GM12878 (cell line): ENCODE data around the gene ZNF827. TPM values are rescaled to one million over a fixed set of nuclear protein-coding genes. Genes with fewer than 3 reads are reported as not detected.

Source experiments
- ATAC-seq: fragments of 200-7000 bp; cut with Tn5 transposase; 3 replicates; pipeline ENCODE4 v1.9.1; 2020; ENCODE audit warnings: mild to moderate bottlenecking, moderate library complexity
- BruUV-seq: library from RNA; stranded (reverse); fragments of 400-500 nt; replicated peaks from 2 replicates; lab custom pipeline; 2021; lab: Mats Ljungman, UMichigan
- CTCF ChIA-PET: fragments of 300-600 bp; sonication (Branson Sonifier 250); formaldehyde crosslinking; extraction: SDS; loops from one replicate; lab custom pipeline; 2021; ENCODE audit warnings: inconsistent platforms; lab: Yijun Ruan, JAX
- POLR2A ChIA-PET: fragments of 350-600 bp; formaldehyde crosslinking; extraction: SDS; loops from one replicate; lab custom pipeline; 2021; ENCODE audit warnings: inconsistent platforms; lab: Charles Lee
- RAD21 ChIA-PET: fragments of 300-600 bp; sonication (Branson Sonifier 250); formaldehyde crosslinking; loops from one replicate; lab custom pipeline; 2023; ENCODE audit warnings: antibody characterized with exemption; ENCODE audit not compliant: unreplicated experiment; lab: Charles Lee
- SMC1A ChIA-PET: fragments of 300-600 bp; sonication (Branson Sonifier 250); formaldehyde crosslinking; loops from one replicate; lab custom pipeline; 2023; ENCODE audit not compliant: unreplicated experiment, uncharacterized antibody; lab: Charles Lee
- DNase-seq: peaks from one replicate; pipeline ENCODE4 v3.0.0-alpha.2; 2011; ENCODE audit warnings: low read depth, low spot score
- FAIRE-seq: peaks from 3 replicates; lab custom pipeline; 2011; peaks lifted over from hg19 to GRCh38; lab: Jason Lieb, UNC
- H2AFZ ChIP-seq: 2 replicates; pipeline ENCODE4 v1.6.0; 2011; ENCODE audit warnings: low read depth, low read length, control low read depth; ENCODE audit not compliant: control insufficient read depth
- H3K27ac ChIP-seq: 2 replicates; pipeline ENCODE4 v1.5.1; 2011; ENCODE audit warnings: control low read depth; ENCODE audit not compliant: control insufficient read depth, insufficient read depth
- H3K27me3 ChIP-seq, 2 experiments: replicated peaks in 1 of 2; 2 replicates each; pipeline versions ENCODE4 v1.6.0 to v1.6.1; 2011; ENCODE audit warnings: low read length in 1 of 2; ENCODE audit not compliant: control insufficient read depth in 2 of 2, insufficient read depth in 2 of 2
- H3K36me3 ChIP-seq, 2 experiments: 2 replicates each; pipeline ENCODE4 v1.5.1; 2011; ENCODE audit warnings: low read length in 1 of 2; ENCODE audit not compliant: control insufficient read depth in 2 of 2, insufficient read depth in 2 of 2
- H3K4me1 ChIP-seq: 2 replicates; pipeline ENCODE4 v1.6.1; 2011; ENCODE audit warnings: mild to moderate bottlenecking, low read length, moderate library complexity, mixed read lengths; ENCODE audit not compliant: control insufficient read depth, insufficient read depth
- H3K4me2 ChIP-seq: 2 replicates; pipeline ENCODE4 v1.6.0; 2011; ENCODE audit warnings: control low read depth; ENCODE audit not compliant: control insufficient read depth, insufficient read depth
- H3K4me3 ChIP-seq: fragments of 200-600 bp; sonication (generic); 2 replicates; pipeline ENCODE4 v1.5.1; 2016
- H3K79me2 ChIP-seq: 2 replicates; pipeline ENCODE4 v1.6.0; 2011; ENCODE audit warnings: low read length; ENCODE audit not compliant: control insufficient read depth, insufficient read depth
- H3K9ac ChIP-seq: 2 replicates; pipeline ENCODE4 v1.8.0; 2011; ENCODE audit warnings: low read length, control low read depth, mixed read lengths; ENCODE audit not compliant: control insufficient read depth, insufficient read depth
- H3K9me3 ChIP-seq: replicated peaks from 3 replicates; pipeline ENCODE4 v1.5.1; 2011; ENCODE audit warnings: mild to moderate bottlenecking, low read length; ENCODE audit not compliant: control insufficient read depth, insufficient read depth
- H4K20me1 ChIP-seq: 2 replicates; pipeline ENCODE4 v1.6.0; 2011; ENCODE audit not compliant: control insufficient read depth, insufficient read depth
- ATF2 ChIP-seq: IDR thresholded peaks from 2 replicates; pipeline ENCODE4 v1.6.1; 2012; ENCODE audit warnings: low read length, inconsistent platforms
- BHLHE40 ChIP-seq, 2 experiments: fragments of 450-650 bp in 1 of 2; IDR thresholded peaks; 2 replicates each; pipeline ENCODE4 v1.6.1; 2011 to 2017; ENCODE audit warnings: low read depth in 2 of 2, borderline replicate concordance in 1 of 2, improper control_type of control experiment in 1 of 2, low read length in 1 of 2, mild to moderate bottlenecking in 1 of 2
- CHD2 ChIP-seq: IDR thresholded peaks from 2 replicates; pipeline ENCODE4 v1.6.1; 2011; ENCODE audit warnings: low read depth, low read length, improper control_type of control experiment, borderline replicate concordance
- EP300 ChIP-seq, 2 experiments: fragments of 150-350 bp in 1 of 2; IDR thresholded peaks; 2 replicates each; pipeline ENCODE4 v1.6.1; 2011 to 2012; ENCODE audit warnings: low read depth in 2 of 2, low read length in 2 of 2, borderline replicate concordance in 1 of 2, improper control_type of control experiment in 1 of 2, inconsistent platforms in 1 of 2; ENCODE audit not compliant: control insufficient read depth in 1 of 2
- GATAD2B ChIP-seq: fragments of 450-650 bp; conservative IDR thresholded peaks from 2 replicates; pipeline ENCODE4 v1.6.1; 2017; ENCODE audit warnings: low read depth, mild to moderate bottlenecking, moderate library complexity
- IKZF2 ChIP-seq, 2 experiments: fragments of 450-650 bp; IDR thresholded peaks; 2 replicates each; pipeline ENCODE4 v1.6.1; 2017; ENCODE audit warnings: mild to moderate bottlenecking in 2 of 2, moderate library complexity in 2 of 2
- POU2F2 ChIP-seq: IDR thresholded peaks from 3 replicates; pipeline ENCODE4 v1.6.1; 2011; ENCODE audit warnings: low read depth, mild to moderate bottlenecking, low read length, borderline replicate concordance
- RAD51 ChIP-seq: fragments of 450-650 bp; IDR thresholded peaks from 2 replicates; pipeline ENCODE4 v1.6.1; 2016; ENCODE audit warnings: moderate library complexity, mild to moderate bottlenecking, inconsistent platforms
- RCOR1 ChIP-seq: conservative IDR thresholded peaks from 2 replicates; pipeline ENCODE4 v1.6.1; 2012; ENCODE audit warnings: low read depth, low read length, improper control_type of control experiment
- SPI1 ChIP-seq: IDR thresholded peaks from 2 replicates; pipeline ENCODE4 v1.6.1; 2011; ENCODE audit warnings: low read depth, mild to moderate bottlenecking, low read length, moderate library complexity, borderline replicate concordance; ENCODE audit not compliant: insufficient read depth
- SRF ChIP-seq, 2 experiments: IDR thresholded peaks; 2 replicates each; pipeline ENCODE4 v1.6.1; 2011; ENCODE audit warnings: low read depth in 2 of 2, low read length in 2 of 2, mild to moderate bottlenecking in 1 of 2, moderate library complexity in 1 of 2
- SUZ12 ChIP-seq: fragments of 200-600 bp; sonication (generic); IDR thresholded peaks from one replicate; pipeline ENCODE4 v1.6.1; 2018; ENCODE audit warnings: antibody characterized with exemption, mild to moderate bottlenecking; ENCODE audit not compliant: unreplicated experiment
- USF2 ChIP-seq: IDR thresholded peaks from 2 replicates; pipeline ENCODE4 v1.6.1; 2011; ENCODE audit warnings: low read depth, low read length, improper control_type of control experiment, borderline replicate concordance
- YBX1 ChIP-seq: fragments of 450-650 bp; IDR thresholded peaks from 2 replicates; pipeline ENCODE4 v1.6.1; 2016; ENCODE audit warnings: antibody characterized with exemption
- ZNF592 ChIP-seq: fragments of 450-650 bp; IDR thresholded peaks from 2 replicates; pipeline ENCODE4 v1.6.1; 2017; ENCODE audit warnings: mild to moderate bottlenecking, moderate library complexity
- WGBS: methylation state at CpG from one replicate; pipeline ENCODE4 v1.1.6; 2016; ENCODE audit warnings: low lambda C conversion rate; ENCODE audit not compliant: insufficient replicate concordance, insufficient coverage; ENCODE audit errors: missing lambda C conversion rate; 5-methylcytosine and 5-hydroxymethylcytosine counted together
- in situ Hi-C: fragments of 300-500 bp; cut with MboI; formaldehyde crosslinking; loops from 9 replicates; pipeline ENCODE4 v1.14.3; 2018; ENCODE audit warnings: mixed read lengths
- intact Hi-C: fragments of 100-400 bp; cut with micrococcal nuclease; formaldehyde crosslinking; loops from one replicate; pipeline ENCODE4 v1.14.2; 2022; ENCODE audit not compliant: unreplicated experiment
- polyA plus RNA-seq, 11 experiments: library from polyadenylated mRNA; depleted of rRNA in 4 of 11; unstranded in 6 of 11; stranded (reverse) in 5 of 11; fragments of >200 nt; fragmentation: Nextera tagmentation in 4 of 11; fragmentation: Illumina TruSeq in 1 of 11; extraction: Ambion mirVana in 4 of 11; extraction: Trizol in 1 of 11; gene quantifications; 1 replicate in 1 of 11; 2 replicates in 10 of 11; pipeline versions ENCODE4 v1.2.1 to v1.2.3, GENCODE V29; 2011 to 2016; ENCODE audit warnings: inconsistent platforms in 2 of 11, missing spikeins in 2 of 11, low read depth in 1 of 11
- total RNA-seq, 4 experiments: library from RNA; depleted of rRNA in 3 of 4; stranded (reverse); fragments of >200 nt in 3 of 4; fragmentation: Illumina TruSeq in 1 of 4; extraction: Trizol in 1 of 4; gene quantifications; 2 replicates each; pipeline versions ENCODE4 v1.2.1 to v1.2.3, GENCODE V29; 2013 to 2021

ZNF827 gene
- total and polyA plus RNA-seq, 10 of the 15 experiments (the other 5 are each of a cell fraction or from before 2014, with no cell fraction given) = 3.8 to 31.5 (median 13.6) TPM

- H3K79me2 ChIP-seq = peaks cover 45% of the 10 kb centered on the region
- peaks cover 13 to 24% of the 10 kb centered on the region in 2 experiments for H3K36me3 ChIP-seq
- POLR2A ChIA-PET = interaction anchor here (0.6 to 1.5 kb wide), 4 partner anchors 8 to 68 kb away, joined by 3 to 5 read pairs (median 3); no protein-coding TSS in a partner anchor
- H3K4me3 ChIP-seq = peak overlapping the region; percentile 40; the same call in 1 of the 2 replicates
- no TSS peak for BruUV-seq
- CTCF ChIA-PET = interaction anchor here (0.7 to 1.3 kb wide), 6 partner anchors 9 to 265 kb away, joined by 3 read pairs; no protein-coding TSS in a partner anchor
- no peaks in the 10 kb centered on the region for H3K9me3 ChIP-seq
- H3K27me3 ChIP-seq = no peaks in the 10 kb centered on the region
- peaks cover 32% of the 10 kb centered on the region for H3K4me1 ChIP-seq
- no peak overlapping the region for H3K9ac ChIP-seq
- in situ Hi-C loops (no loop called here), intact Hi-C loops (no loop called here)
- peak overlapping the region; percentile 85 for H3K4me2 ChIP-seq
- H2AFZ ChIP-seq = no peak overlapping the region
- peak overlapping the region; percentile 45 for H3K27ac ChIP-seq
- DNase-seq = no peak
- peaks cover 2% of the 10 kb centered on the region; the same call in 1 of the 2 replicates for H4K20me1 ChIP-seq
- 35% methylated on average over 8 of the region's 8 CpGs for WGBS
- ATAC-seq = peak; percentile 57
- RAD21 ChIA-PET = interaction anchor here (0.7 to 1.9 kb wide), 5 partner anchors 9 to 83 kb away, joined by 3 to 6 read pairs (median 4); no protein-coding TSS in a partner anchor
- SMC1A ChIA-PET = interaction anchor here (0.7 to 2.3 kb wide), 8 partner anchors 8 to 60 kb away, joined by 3 to 18 read pairs (median 4); no protein-coding TSS in a partner anchor
- FAIRE-seq = peak; percentile 98
- TF ChIP-seq IKZF2 (IDR thresholded peaks at IDR 0.05) (no peak), RAD51 (peak; percentile 87), ATF2 (no peak; the same call in 1 of the 2 replicates), SRF (IDR thresholded peaks at IDR 0.05; ENCODE audit: low read depth in 2 of 2, low read length in 2 of 2) (peak in 1 of 2 experiments; percentile 64; a peak in 2 of 4 replicates), EP300 (IDR thresholded peaks at IDR 0.05; ENCODE audit: borderline replicate concordance in 1 of 2, control insufficient read depth in 1 of 2, low read depth in 2 of 2, low read length in 2 of 2) (no peak), USF2 (peak; percentile 27; the same call in 1 of the 2 replicates), SPI1 (no peak), SUZ12 (no peak), POU2F2 (peak; percentile 85; the same call in 2 of the 3 replicates), BHLHE40 (IDR thresholded peaks at IDR 0.05; ENCODE audit: borderline replicate concordance in 1 of 2, low read depth in 2 of 2, low read length in 1 of 2) (peak; percentile 40 to 72; a peak in 2 of 4 replicates), GATAD2B (no peak), ZNF592 (no peak), CHD2 (no peak), RCOR1 (no peak), YBX1 (no peak)
Measured at GRCh38 chr4:145881989-145882388, 56.6 kb downstream of the ZNF827 start.
